ENCODE results near the gene UGT1A6. TPM values are rescaled to one million over a fixed set of nuclear protein-coding genes. Genes with fewer than 3 reads are reported as not detected.

Gene UGT1A6
- total and polyA plus RNA-seq, 2 donors (not counting 3 experiments of a cell fraction or from before 2014, with no cell fraction given), result not detected

GRCh38 chr2:233817361-233817911, 124.7 kb downstream of the UGT1A6 start:
- DNase-seq (ENCODE audit: low read depth, low spot score), result no peak
- TF ChIP-seq MAX (IDR thresholded peaks at IDR 0.05; ENCODE audit: insufficient read depth, insufficient read length), result no peak
- no peak for TF ChIP-seq CTCF (IDR thresholded peaks at IDR 0.05; ENCODE audit: extremely low read depth in 1 of 2, insufficient read depth in 1 of 2, low read depth in 1 of 2, low read length in 2 of 2)
- no peak for FAIRE-seq
- H4K20me1 ChIP-seq (replicated peaks; ENCODE audit: control insufficient read depth, extremely low read depth, insufficient read depth, low read length), result no peaks in the 10 kb centered on the region
- no peak overlapping the region for H3K4me3 ChIP-seq (replicated peaks in 1 of 3; ENCODE audit: insufficient read depth in 1 of 3, low read depth in 1 of 3, low read length in 3 of 3)
- no peak overlapping the region for H3K4me2 ChIP-seq (ENCODE audit: insufficient read depth, low read length)
- no peaks in the 10 kb centered on the region for H3K27me3 ChIP-seq (ENCODE audit: control insufficient read depth in 2 of 2, insufficient read depth in 2 of 2, low read length in 2 of 2)
- CTCF ChIA-PET, result no interaction called here
- no TSS peak for BruUV-seq (replicated peaks)
- no peaks in the 10 kb centered on the region for H3K79me2 ChIP-seq (ENCODE audit: control insufficient read depth, insufficient read depth, low read length)
- no peak overlapping the region for H3K27ac ChIP-seq (ENCODE audit: insufficient read depth, low read depth, low read length)
- H3K9me1 ChIP-seq (replicated peaks; ENCODE audit: control insufficient read depth, extremely low read depth, insufficient read depth, low read length), result no peaks in the 10 kb centered on the region
- intact Hi-C loops (cut with micrococcal nuclease) (no loop called here), dilution Hi-C loops (cut with MboI; ENCODE audit: extremely low pct_ligation_motif_present, low sequenced_read_pairs) (no loop called here)
- H3K9ac ChIP-seq (replicated peaks; ENCODE audit: extremely low read depth, insufficient read depth, low read length), result no peak overlapping the region
- H3K4me1 ChIP-seq (ENCODE audit: control insufficient read depth, extremely low read depth, insufficient read depth, low read length), result no peaks in the 10 kb centered on the region
- POLR2A ChIA-PET, result no interaction called here
- H3K9me3 ChIP-seq (replicated peaks; ENCODE audit: control insufficient read depth, insufficient read depth, low read length), result no peaks in the 10 kb centered on the region
- no peak overlapping the region for H2AFZ ChIP-seq (ENCODE audit: low read depth, low read length)
- H3K36me3 ChIP-seq (ENCODE audit: control insufficient read depth in 2 of 2, extremely low read depth in 1 of 2, insufficient read depth in 2 of 2, low read length in 2 of 2), result no peaks in the 10 kb centered on the region

- POLR2A ChIA-PET, result no interaction called here
- Histone ChIP-seq H3K9ac (replicated peaks; ENCODE audit: extremely low read depth, insufficient read depth, low read length) (no peak overlapping the region), H3K9me1 (replicated peaks; ENCODE audit: control insufficient read depth, extremely low read depth, insufficient read depth, low read length) (no peaks in the 10 kb centered on the region), H3K27ac (ENCODE audit: insufficient read depth, low read depth, low read length) (no peak overlapping the region), H3K4me2 (ENCODE audit: insufficient read depth, low read length) (no peak overlapping the region), H3K27me3 (ENCODE audit: control insufficient read depth in 2 of 2, insufficient read depth in 2 of 2, low read length in 2 of 2) (no peaks in the 10 kb centered on the region), H3K9me3 (replicated peaks; ENCODE audit: control insufficient read depth, insufficient read depth, low read length) (no peaks in the 10 kb centered on the region), H3K36me3 (ENCODE audit: control insufficient read depth in 2 of 2, extremely low read depth in 1 of 2, insufficient read depth in 2 of 2, low read length in 2 of 2) (no peaks in the 10 kb centered on the region), H3K4me1 (ENCODE audit: control insufficient read depth, extremely low read depth, insufficient read depth, low read length) (no peaks in the 10 kb centered on the region), H3K4me3 (replicated peaks in 1 of 3; ENCODE audit: insufficient read depth in 1 of 3, low read depth in 1 of 3, low read length in 3 of 3) (no peak overlapping the region), H3K79me2 (ENCODE audit: control insufficient read depth, insufficient read depth, low read length) (no peaks in the 10 kb centered on the region), H2AFZ (ENCODE audit: low read depth, low read length) (no peak overlapping the region), H4K20me1 (replicated peaks; ENCODE audit: control insufficient read depth, extremely low read depth, insufficient read depth, low read length) (no peaks in the 10 kb centered on the region)
- BruUV-seq (replicated peaks), result no TSS peak
- intact Hi-C loops (cut with micrococcal nuclease), result no loop called here
- DNase-seq (ENCODE audit: low read depth, low spot score) (no peak), FAIRE-seq (no peak)
- TF ChIP-seq MAX (IDR thresholded peaks at IDR 0.05; ENCODE audit: insufficient read depth, insufficient read length) (no peak), MYC (IDR thresholded peaks at IDR 0.05; ENCODE audit: low read depth, low read length) (no peak)
- dilution Hi-C loops (cut with MboI; ENCODE audit: extremely low pct_ligation_motif_present, low sequenced_read_pairs), result no loop called here
- CTCF ChIA-PET, result no interaction called here
These were observed 125.4 kb downstream of the UGT1A6 start for GRCh38 chr2:233817995-233818638.
